ENCODE results near the gene RTN4RL2. TPM values are rescaled to one million over a fixed set of nuclear protein-coding genes. Genes with fewer than 3 reads are reported as not detected.

RTN4RL2 gene
- polyA plus RNA-seq, 1 donor from 2014 or later = 0.66 TPM

- H3K9ac ChIP-seq (ENCODE audit: low read length) = no peak overlapping the region
- H3K9me3 ChIP-seq (ENCODE audit: low read length) = no peaks in the 10 kb centered on the region
- no peak overlapping the region for H3K4me3 ChIP-seq (ENCODE audit: low read length)
- H3K36me3 ChIP-seq (ENCODE audit: insufficient read depth, low read length) = no peaks in the 10 kb centered on the region
- H3K79me2 ChIP-seq (replicated peaks; ENCODE audit: insufficient read depth, low read length) = no peaks in the 10 kb centered on the region
- H3F3A ChIP-seq (ENCODE audit: insufficient read depth, low read length, poor library complexity, severe bottlenecking) = no peaks in the 10 kb centered on the region
- H2AFZ ChIP-seq (ENCODE audit: low read depth, low read length) = no peak overlapping the region
- H3K27me3 ChIP-seq (ENCODE audit: insufficient read depth, low read depth, low read length) = peaks cover 10% of the 10 kb centered on the region
- H3K9me2 ChIP-seq (ENCODE audit: insufficient read depth, low read length) = no peaks in the 10 kb centered on the region
- no peak overlapping the region for H3K4me2 ChIP-seq (ENCODE audit: low read length)
- TF ChIP-seq CTCF (IDR thresholded peaks at IDR 0.05; ENCODE audit: poor library complexity, severe bottlenecking) (no peak), REST (IDR thresholded peaks at IDR 0.05; ENCODE audit: borderline replicate concordance) (no peak), MXI1 (conservative IDR thresholded peaks at IDR 0.05; ENCODE audit: poor library complexity, severe bottlenecking) (no peak), POLR2AphosphoS5 (IDR thresholded peaks at IDR 0.05) (no peak), EP300 (conservative IDR thresholded peaks at IDR 0.05; ENCODE audit: poor library complexity, severe bottlenecking) (no peak)
- H4K20me1 ChIP-seq (ENCODE audit: insufficient read depth) = no peaks in the 10 kb centered on the region
- no peak overlapping the region for H3K27ac ChIP-seq (ENCODE audit: low read length)
These were observed 13.0 kb downstream of the RTN4RL2 start for GRCh38 chr11:57473285-57473841.

GRCh38 chr11:57474017-57474802 is 13.9 kb downstream of the RTN4RL2 start:
- Histone ChIP-seq H3K4me3 (ENCODE audit: low read length) (no peak overlapping the region), H3K4me2 (ENCODE audit: low read length) (no peak overlapping the region), H3K79me2 (replicated peaks; ENCODE audit: insufficient read depth, low read length) (no peaks in the 10 kb centered on the region), H3K27me3 (ENCODE audit: insufficient read depth, low read depth, low read length) (peaks cover 10% of the 10 kb centered on the region), H3K27ac (ENCODE audit: low read length) (no peak overlapping the region), H4K20me1 (ENCODE audit: insufficient read depth) (no peaks in the 10 kb centered on the region), H3K9me2 (ENCODE audit: insufficient read depth, low read length) (no peaks in the 10 kb centered on the region), H3K9ac (ENCODE audit: low read length) (no peak overlapping the region), H3K36me3 (ENCODE audit: insufficient read depth, low read length) (no peaks in the 10 kb centered on the region), H3K9me3 (ENCODE audit: low read length) (no peaks in the 10 kb centered on the region), H2AFZ (ENCODE audit: low read depth, low read length) (no peak overlapping the region), H3F3A (ENCODE audit: insufficient read depth, low read length, poor library complexity, severe bottlenecking) (no peaks in the 10 kb centered on the region)
- no peak for TF ChIP-seq SMC3 (conservative IDR thresholded peaks at IDR 0.05; ENCODE audit: poor library complexity)
- TF ChIP-seq RAD21 (conservative IDR thresholded peaks at IDR 0.05) = no peak
- no peak for TF ChIP-seq EP300 (conservative IDR thresholded peaks at IDR 0.05; ENCODE audit: poor library complexity, severe bottlenecking)
- TF ChIP-seq CTCF (IDR thresholded peaks at IDR 0.05; ENCODE audit: poor library complexity, severe bottlenecking) = no peak
- TF ChIP-seq MXI1 (conservative IDR thresholded peaks at IDR 0.05; ENCODE audit: poor library complexity, severe bottlenecking) = no peak
- TF ChIP-seq EZH2 (IDR thresholded peaks at IDR 0.05; ENCODE audit: borderline replicate concordance, insufficient read depth, low read length, poor library complexity, severe bottlenecking) = no peak
- no peak for TF ChIP-seq TAF1 (IDR thresholded peaks at IDR 0.05; ENCODE audit: low read depth)
- TF ChIP-seq REST (IDR thresholded peaks at IDR 0.05; ENCODE audit: borderline replicate concordance) = no peak
- no peak for TF ChIP-seq POLR2AphosphoS5 (IDR thresholded peaks at IDR 0.05)
